WTC11 (cell line): ENCODE results near the gene LRIF1. TPM values are rescaled to one million over a fixed set of nuclear protein-coding genes. Genes with fewer than 3 reads are reported as not detected.

Source experiments
- ATAC-seq: fragments of 200-7000 bp; cut with Tn5 transposase; 2 replicates; pipeline ENCODE4 v1.10.0; 2021; ENCODE audit warnings: mild to moderate bottlenecking, moderate library complexity
- CTCF ChIA-PET: fragments of 300-600 bp; sonication (Branson Sonifier 250); formaldehyde crosslinking; loops from one replicate; lab custom pipeline; 2021; ENCODE audit warnings: antibody characterized with exemption; lab: Charles Lee
- POLR2A ChIA-PET: fragments of 350-600 bp; sonication (Branson Sonifier 250); formaldehyde crosslinking; loops from one replicate; lab custom pipeline; 2021; ENCODE audit warnings: antibody characterized with exemption; lab: Charles Lee
- DNase-seq: peaks from one replicate; pipeline ENCODE4 v3.0.0; 2021; ENCODE audit warnings: low spot score
- H3K27ac Mint-ChIP-seq: 2 replicates; pipeline ENCODE4 v1.8.0; 2021; ENCODE audit warnings: mixed read lengths
- H3K27me3 Mint-ChIP-seq: 2 replicates; pipeline ENCODE4 v1.8.0; 2021; ENCODE audit warnings: low read depth, mild to moderate bottlenecking, moderate library complexity, mixed read lengths
- H3K36me3 Mint-ChIP-seq: 2 replicates; pipeline ENCODE4 v1.8.0; 2021; ENCODE audit warnings: mixed read lengths
- H3K4me1 Mint-ChIP-seq: 2 replicates; pipeline ENCODE4 v1.8.0; 2022; ENCODE audit warnings: mixed read lengths
- H3K4me3 Mint-ChIP-seq: 2 replicates; pipeline ENCODE4 v1.8.0; 2021; ENCODE audit warnings: mild to moderate bottlenecking, moderate library complexity, mixed read lengths
- H3K9me3 Mint-ChIP-seq: 2 replicates; pipeline ENCODE4 v1.8.0; 2021; ENCODE audit warnings: mixed read lengths
- ARID4B ChIP-seq: sonication (generic); formaldehyde crosslinking; IDR thresholded peaks from 2 replicates; pipeline ENCODE4 v1.8.0; 2023; ENCODE audit warnings: missing genetic modification reagents, mild to moderate bottlenecking, borderline replicate concordance
- CDX4 ChIP-seq: fragments of 250-450 bp; sonication (Bioruptor Pico); IDR thresholded peaks from 2 replicates; pipeline ENCODE4 v1.9.0; 2021; ENCODE audit warnings: moderate library complexity, mild to moderate bottlenecking, inconsistent platforms, borderline replicate concordance
- FOXJ3 ChIP-seq: sonication (generic); formaldehyde crosslinking; IDR thresholded peaks from 2 replicates; pipeline ENCODE4 v1.9.0; 2021; ENCODE audit warnings: missing genetic modification reagents, mild to moderate bottlenecking, borderline replicate concordance
- GTF2I ChIP-seq: fragments of 250-450 bp; sonication (Bioruptor Pico); conservative IDR thresholded peaks from 2 replicates; pipeline ENCODE4 v1.4.0; 2021; ENCODE audit warnings: mild to moderate bottlenecking
- HMGA2 ChIP-seq: fragments of 250-450 bp; sonication (Bioruptor Pico); IDR thresholded peaks from 2 replicates; pipeline ENCODE4 v1.4.0; 2021; ENCODE audit warnings: mild to moderate bottlenecking, moderate library complexity
- HMGXB4 ChIP-seq: sonication (generic); formaldehyde crosslinking; IDR thresholded peaks from 2 replicates; pipeline ENCODE4 v1.8.1; 2023; ENCODE audit warnings: mild to moderate bottlenecking, moderate library complexity, missing genetic modification reagents
- JAZF1 ChIP-seq: fragments of 250-450 bp; sonication (Bioruptor Pico); IDR thresholded peaks from 2 replicates; pipeline ENCODE4 v1.9.0; 2021; ENCODE audit warnings: moderate library complexity, mild to moderate bottlenecking, inconsistent platforms
- KAT7 ChIP-seq: sonication (generic); formaldehyde crosslinking; IDR thresholded peaks from 2 replicates; pipeline ENCODE4 v1.8.1; 2023; ENCODE audit warnings: missing genetic modification reagents, mild to moderate bottlenecking, borderline replicate concordance
- MLX ChIP-seq: sonication (generic); formaldehyde crosslinking; IDR thresholded peaks from 2 replicates; pipeline ENCODE4 v1.8.1; 2023; ENCODE audit warnings: mild to moderate bottlenecking, missing genetic modification reagents, moderate library complexity
- NFATC4 ChIP-seq: fragments of 250-450 bp; sonication (Bioruptor Pico); IDR thresholded peaks from 2 replicates; pipeline ENCODE4 v1.9.0; 2021; ENCODE audit warnings: mild to moderate bottlenecking
- NFYB ChIP-seq: sonication (generic); formaldehyde crosslinking; conservative IDR thresholded peaks from 2 replicates; pipeline ENCODE4 v1.8.0; 2022; ENCODE audit warnings: low read depth, missing genetic modification reagents
- PRRX2 ChIP-seq: fragments of 250-450 bp; sonication (Bioruptor Pico); IDR thresholded peaks from 2 replicates; pipeline ENCODE4 v1.8.0; 2021; ENCODE audit warnings: mild to moderate bottlenecking
- USF2 ChIP-seq: sonication (generic); formaldehyde crosslinking; IDR thresholded peaks from 2 replicates; pipeline ENCODE4 v1.8.1; 2023; ENCODE audit warnings: mild to moderate bottlenecking, missing genetic modification reagents, moderate library complexity
- ZBTB43 ChIP-seq: sonication (generic); formaldehyde crosslinking; IDR thresholded peaks from 2 replicates; pipeline ENCODE4 v1.8.1; 2023; ENCODE audit warnings: mild to moderate bottlenecking, missing genetic modification reagents
- ZSCAN18 ChIP-seq: fragments of 250-450 bp; sonication (Bioruptor Pico); IDR thresholded peaks from 2 replicates; pipeline ENCODE4 v2.1.2; 2022; ENCODE audit warnings: mild to moderate bottlenecking, moderate library complexity
- total RNA-seq: library from RNA; stranded (reverse); gene quantifications from 3 replicates; pipeline ENCODE4 v1.2.3, GENCODE V29; 2021

The LRIF1 gene
- total RNA-seq, 1 experiment from 2014 or later, result 17.2 TPM

- POLR2A ChIA-PET, result no interaction called here
- no peaks in the 10 kb centered on the region for H3K36me3 Mint-ChIP-seq
- no peaks in the 10 kb centered on the region for H3K9me3 Mint-ChIP-seq
- no peak overlapping the region for H3K4me3 Mint-ChIP-seq
- H3K27ac Mint-ChIP-seq, result no peak overlapping the region
- DNase-seq, result no peak
- ATAC-seq, result no peak
- H3K4me1 Mint-ChIP-seq, result peaks cover 9% of the 10 kb centered on the region
- H3K27me3 Mint-ChIP-seq, result peaks cover 8% of the 10 kb centered on the region
- no peak for TF ChIP-seq HMGXB4 (CRISPR knock-in tag)
- TF ChIP-seq MLX (CRISPR knock-in tag), result no peak
- TF ChIP-seq JAZF1, result no peak
- TF ChIP-seq CDX4 (CRISPR knock-in tag), result no peak
- no peak for TF ChIP-seq PRRX2 (CRISPR knock-in tag)
- TF ChIP-seq ARID4B (CRISPR knock-in tag), result no peak
- no peak for TF ChIP-seq USF2
- TF ChIP-seq HMGA2 (CRISPR knock-in tag), result no peak
- no peak for TF ChIP-seq ZSCAN18
- TF ChIP-seq GTF2I, result no peak
- TF ChIP-seq FOXJ3 (CRISPR knock-in tag), result no peak
- no peak for TF ChIP-seq NFATC4 (CRISPR knock-in tag)
- no peak for TF ChIP-seq ZBTB43
- TF ChIP-seq KAT7 (CRISPR knock-in tag), result no peak
- TF ChIP-seq NFYB (CRISPR knock-in tag), result no peak
- CTCF ChIA-PET, result no interaction called here
Measured at GRCh38 chr1:110990541-110990940, 26.8 kb upstream of the LRIF1 start.
